Stimulated activated CD4-positive, alpha-beta T cell treated with anti-CD3 and anti-CD28 coated beads, Interleukin-12 subunit alpha, Interleukin-12 subunit beta, amount 100 ng/mL, for 48 hours (primary cell): Measurements from ENCODE around the gene FGD4.
"Not testable (repeated sequence)": the region's sequence is repeated elsewhere in the genome, so short reads cannot be mapped to it uniquely, and the experiment has no call there.

Experiments used
- DNase-seq, 3 donors: peaks; one replicate each; pipeline ENCODE4 v3.0.0-alpha.2; 2020; ENCODE audit warnings: low read depth in 2 of 3, low spot score in 1 of 3

Gene FGD4

DNA sequence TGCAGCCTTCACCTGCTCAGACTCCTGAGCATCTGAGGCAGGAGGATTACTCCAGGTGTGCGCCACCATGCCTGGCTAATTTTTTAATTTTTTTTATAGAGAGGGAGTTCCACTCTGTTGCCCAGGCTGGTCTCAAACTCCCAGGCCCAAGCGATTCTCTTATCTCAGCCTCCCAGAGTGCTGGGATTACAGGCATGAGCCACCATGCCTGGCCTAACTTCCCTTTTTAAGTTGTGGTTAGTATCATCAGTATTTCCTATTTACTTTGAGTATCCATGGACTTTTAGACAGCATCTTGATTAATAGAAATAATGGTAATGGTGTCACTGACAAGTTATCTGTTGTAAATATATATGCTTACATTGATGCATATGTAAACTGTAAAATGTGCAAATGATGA lies 116.9 kb downstream of the FGD4 start:
- no peak for DNase-seq

DNA sequence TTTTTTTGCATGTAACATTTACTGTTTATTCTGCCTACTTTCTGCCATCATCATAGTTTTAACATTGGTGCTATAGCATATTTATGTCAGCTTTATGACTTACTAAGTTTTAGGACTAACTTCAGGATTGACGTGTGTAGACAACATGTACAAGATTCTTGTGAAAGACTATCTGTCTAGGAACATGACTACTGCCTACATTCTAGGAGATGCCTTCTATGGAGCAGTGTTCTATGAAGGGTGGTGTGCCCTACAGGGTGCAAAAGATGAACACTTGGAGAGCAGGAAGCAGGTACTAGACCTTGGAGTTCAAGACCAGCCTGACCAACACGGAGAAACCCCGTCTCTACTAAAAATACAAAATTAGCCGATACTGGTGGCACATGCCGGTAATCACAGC lies 118.6 kb downstream of the FGD4 start:
- no peak for DNase-seq

DNA sequence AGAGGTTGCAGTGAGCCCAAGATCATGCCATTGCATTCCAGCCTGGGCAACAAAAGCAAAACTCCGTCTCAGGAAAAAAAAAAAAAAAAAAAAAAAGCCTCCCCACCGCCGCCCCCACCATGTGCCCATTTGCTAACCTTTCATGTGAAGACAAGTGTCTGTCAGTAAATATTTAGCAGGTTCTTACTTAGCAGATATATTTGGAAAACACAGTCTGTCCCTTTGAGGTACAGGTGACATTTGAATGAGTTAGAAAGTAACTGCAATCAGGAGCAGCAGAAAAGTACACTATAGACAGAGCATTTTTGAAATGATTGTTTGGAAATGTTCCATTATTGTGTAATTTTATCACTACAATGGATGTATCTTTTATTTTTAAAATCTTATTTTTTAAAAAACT lies 119.7 kb downstream of the FGD4 start:
- no peak for DNase-seq

DNA sequence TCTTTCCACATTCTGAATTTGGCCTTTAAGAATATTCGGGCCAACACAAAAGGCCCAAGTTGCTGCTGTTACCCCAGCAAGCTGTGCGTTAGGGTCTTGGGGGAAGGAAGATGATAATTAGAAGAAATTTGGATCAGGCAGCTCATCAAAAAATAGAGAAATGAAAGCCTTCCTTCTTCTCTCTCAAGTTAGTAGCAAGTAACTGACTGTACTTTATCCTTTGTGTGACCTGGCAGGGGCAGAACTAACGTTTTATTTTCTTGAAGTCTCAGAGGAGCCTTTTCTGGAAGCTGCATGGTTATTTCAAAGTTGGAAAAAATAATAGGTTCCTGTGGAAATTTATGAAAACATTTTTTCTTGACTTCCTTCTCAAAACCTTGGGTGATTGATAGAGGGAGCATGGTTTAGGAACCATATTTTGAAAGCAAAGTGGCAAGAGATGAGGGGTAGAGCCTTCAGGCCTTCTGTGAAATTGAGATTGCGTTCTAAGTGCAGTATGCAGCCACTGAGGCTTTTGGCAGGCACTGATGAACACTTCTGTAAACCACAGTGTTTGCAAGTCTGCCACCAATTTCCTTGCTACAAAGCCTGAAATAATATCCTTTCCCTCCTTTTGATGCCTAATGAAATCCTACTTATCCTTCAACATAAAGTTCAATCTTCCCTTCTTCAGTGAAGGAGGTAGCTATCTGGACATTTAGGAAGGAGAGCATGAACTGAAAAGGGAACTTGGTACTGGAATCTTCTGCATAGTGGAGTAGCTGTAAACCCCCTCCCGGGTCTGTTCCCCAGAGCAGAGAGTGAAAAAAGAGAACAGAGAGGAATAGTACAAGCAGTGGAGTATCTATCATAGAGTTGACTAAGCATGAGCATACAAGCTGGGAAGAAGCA lies 123.2 kb downstream of the FGD4 start:
- no peak for DNase-seq

DNA sequence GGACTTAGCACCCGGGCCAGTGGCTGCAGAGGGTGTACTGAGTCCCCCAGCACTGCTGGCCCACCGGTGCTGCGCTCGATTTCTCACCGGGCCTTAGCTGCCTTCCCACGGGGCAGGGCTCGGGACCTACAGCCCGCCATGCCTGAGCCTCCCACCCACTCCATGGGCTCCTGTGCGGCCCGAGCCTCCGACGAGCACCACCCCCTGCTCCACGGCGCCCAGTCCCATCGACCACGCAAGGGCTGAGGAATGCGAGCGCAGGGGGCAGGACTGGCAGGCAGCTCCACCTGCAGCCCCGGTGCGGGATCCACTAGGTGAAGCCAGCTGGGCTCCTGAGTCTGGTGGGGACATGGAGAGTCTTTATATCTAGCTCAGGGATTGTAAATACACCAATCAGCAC lies 126.4 kb downstream of the FGD4 start:
- DNase-seq, result not testable (repeated sequence)

DNA sequence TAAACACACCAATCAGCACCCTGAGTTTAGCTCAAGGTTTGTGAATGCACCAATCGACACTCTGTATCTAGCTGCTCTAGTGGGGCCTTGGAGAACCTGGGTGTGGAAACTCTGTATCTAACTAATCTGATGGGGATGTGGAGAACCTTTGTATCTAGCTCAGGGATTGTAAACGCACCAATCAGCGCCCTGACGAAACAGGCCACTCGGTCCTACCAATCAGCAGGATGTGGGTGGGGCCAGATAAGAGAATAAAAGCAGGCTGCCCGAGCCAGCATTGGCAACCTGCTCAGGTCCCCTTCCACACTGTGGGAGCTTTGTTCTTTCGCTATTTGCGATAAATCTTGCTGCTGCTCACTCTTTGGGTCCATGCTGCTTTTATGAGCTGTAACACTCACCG lies 127.0 kb downstream of the FGD4 start:
- not testable (repeated sequence) for DNase-seq

DNA sequence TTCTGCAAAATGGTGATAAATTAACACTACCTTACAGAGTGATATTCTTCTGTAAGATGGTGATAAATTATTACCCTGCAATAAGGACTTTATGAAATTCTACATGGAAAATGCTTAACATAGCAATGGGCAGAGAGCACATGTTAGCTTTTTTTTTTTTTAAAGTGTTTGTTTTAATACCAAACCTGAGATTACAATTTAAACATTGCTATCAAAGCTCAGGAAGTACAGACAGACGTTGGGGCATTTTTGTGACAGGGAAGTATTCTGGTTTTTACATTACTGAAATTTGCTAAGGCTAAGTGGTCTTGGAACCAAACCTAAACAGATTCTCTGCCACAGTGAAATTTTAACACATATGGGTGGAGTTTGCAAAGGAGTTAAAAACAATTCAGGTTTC lies 133.1 kb downstream of the FGD4 start:
- DNase-seq, result no peak

DNA sequence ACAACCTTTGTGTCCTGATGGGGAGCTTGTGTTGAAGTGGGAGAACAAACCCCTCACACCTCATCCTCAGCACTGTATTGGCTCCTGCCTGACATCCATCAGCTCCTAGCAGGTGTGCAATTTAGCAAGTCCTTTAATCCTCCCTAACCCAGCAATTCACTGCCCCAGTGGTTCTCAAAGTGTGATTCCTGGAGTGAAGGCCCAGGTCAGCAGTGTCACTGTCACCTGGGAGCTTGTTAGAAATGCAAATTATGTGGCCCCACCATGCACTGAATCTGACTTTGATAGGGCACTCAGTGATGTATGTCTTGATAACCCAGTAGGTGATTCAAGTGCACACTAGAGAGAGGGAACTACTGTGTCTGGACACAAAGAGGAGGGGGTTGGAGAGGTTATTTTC lies 133.6 kb downstream of the FGD4 start:
- DNase-seq, result no peak

DNA sequence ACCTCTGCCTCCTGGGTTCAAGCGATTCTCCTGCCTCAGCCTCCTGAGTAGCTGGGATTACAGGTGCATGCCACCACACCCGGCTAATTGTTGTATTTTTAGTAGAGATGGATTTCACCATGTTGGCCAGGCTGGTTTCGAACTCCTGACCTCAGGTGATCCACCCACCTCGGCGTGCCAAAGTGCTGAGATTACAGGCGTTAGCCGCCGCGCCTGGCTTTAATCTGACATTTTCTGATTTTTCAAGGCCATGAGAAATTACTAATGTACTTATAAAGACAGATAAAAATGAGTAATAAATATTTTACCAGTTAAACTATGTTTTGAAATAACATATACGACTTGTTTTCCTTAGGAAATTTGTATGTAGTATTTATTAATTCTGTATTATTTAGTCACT lies 134.1 kb downstream of the FGD4 start:
- DNase-seq, result not testable (repeated sequence)

DNA sequence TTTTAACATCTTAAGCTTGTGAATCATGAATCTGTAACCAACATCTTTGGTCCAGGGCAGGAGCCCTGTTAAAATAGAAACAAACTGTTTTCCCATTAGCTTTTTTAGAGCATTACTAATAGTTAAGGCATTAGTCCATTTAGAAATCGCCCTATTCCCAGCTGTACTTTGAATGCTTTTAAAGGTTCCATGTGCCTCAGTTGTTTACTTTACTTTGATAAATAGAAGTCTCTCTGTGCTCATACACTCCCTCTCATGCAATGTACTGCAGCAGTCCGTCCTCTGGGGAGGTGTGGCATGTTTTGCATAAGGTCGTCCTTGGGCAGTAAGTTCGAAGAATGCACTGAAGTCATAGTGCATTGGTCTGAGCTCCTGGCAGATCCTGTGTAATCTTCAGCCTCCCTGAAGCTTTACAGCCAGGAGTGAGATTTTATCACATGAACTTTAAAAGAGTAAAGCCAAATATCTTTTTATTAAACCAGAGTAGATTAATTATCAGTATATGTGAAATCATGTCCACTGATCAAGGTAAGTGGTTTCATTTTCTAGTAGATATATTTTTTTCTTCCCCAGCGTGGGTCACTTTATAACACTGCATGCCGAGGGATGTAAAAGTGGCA lies 134.7 kb downstream of the FGD4 start:
- no peak for DNase-seq

DNA sequence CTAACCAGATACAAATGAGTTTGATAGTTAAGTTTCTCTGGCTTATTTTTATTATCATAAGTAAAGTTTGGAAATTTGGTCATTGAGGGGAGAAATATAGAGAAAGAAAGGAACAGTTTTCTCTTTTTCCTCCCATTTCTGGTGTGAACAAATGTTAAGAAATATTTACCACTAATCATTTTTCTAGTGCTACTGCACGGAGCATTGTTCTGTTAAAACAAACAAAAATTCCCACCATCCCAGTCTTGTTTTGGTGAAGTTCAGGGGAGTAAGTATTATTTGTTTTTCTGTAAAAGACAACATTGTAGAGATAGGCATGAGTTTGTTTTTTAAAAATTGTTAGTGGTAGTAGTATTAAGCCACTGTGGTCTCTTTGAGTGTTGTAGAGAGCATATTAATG lies 135.3 kb downstream of the FGD4 start:
- no peak for DNase-seq

DNA sequence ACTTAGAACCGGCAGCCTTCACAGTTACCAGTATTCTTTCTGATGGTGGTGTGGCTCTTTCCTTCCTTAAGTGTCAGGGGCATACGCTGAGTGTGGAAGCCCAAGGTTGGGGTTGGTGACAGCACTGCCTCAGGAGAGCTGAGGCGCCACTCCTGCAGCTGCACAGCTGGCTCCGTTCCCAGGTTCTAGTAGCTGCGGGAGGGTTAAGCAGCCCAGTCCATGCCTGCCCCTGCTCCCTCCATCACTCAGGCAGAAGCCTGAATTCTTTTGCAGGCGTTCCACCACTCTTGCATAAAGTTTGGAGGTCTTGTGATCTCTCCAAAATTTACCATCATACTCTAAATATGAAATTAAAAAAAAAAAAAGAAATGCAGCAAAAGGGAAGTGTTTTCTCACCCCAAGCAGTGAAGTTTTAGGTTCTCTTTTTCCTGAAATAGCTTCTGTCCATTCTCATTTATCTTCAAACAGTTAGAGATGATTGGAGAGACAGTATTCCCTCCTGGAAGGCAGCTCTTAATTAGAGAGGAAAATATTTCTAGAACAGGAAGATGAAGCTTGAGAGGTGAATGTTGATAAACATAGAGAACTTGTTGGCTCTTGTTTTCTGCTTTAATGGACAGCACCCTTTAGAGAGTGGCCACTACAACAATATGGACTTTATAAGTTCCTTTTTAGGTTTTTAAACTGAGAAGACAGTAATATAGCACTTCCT lies 136.1 kb downstream of the FGD4 start:
- no peak for DNase-seq

DNA sequence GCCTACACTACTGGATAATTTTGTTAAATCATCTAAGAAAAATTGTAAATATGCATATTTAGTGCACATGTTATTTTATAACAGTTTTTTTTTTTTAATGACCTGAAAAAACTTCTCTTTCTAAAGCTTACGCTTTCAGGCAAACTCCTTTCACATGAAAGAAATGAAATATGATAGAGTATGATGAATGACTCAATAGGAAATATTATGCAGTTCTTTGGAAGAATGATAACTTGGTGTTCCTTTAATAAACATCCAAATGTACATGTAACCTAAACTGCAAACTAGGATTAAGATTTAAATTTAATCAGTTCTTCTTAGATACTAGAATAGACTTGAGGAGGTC lies 136.6 kb downstream of the FGD4 start:
- DNase-seq, result no peak

DNA sequence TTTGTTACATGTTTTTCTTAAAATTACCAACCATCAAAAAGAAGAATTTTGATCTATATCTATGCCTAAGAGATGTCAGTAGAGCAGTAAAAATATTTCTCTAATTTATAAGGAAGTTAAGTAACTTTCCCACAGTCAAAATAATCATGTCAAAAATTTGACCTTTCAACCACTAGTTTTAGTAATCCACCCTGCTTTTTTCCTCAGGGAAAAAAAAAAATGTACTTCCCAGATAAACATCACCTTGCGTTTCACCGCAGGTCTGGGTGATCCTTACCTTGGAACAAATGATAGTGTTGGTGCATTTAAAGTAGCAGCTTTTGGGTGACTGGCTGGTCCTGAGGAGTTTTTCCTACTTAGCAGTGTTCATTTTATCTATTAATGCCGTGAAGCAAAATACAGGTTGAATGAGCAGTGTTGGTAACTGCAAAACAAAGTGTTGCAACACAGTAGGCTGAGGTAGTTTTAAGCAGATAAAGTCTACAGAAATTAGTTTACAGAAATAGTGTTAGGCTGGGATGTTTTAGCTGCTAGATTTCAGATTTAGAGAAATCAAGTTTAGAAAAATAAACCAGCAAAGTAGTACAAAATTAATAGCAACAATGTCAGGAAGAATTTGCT lies 142.5 kb downstream of the FGD4 start:
- DNase-seq, result no peak

DNA sequence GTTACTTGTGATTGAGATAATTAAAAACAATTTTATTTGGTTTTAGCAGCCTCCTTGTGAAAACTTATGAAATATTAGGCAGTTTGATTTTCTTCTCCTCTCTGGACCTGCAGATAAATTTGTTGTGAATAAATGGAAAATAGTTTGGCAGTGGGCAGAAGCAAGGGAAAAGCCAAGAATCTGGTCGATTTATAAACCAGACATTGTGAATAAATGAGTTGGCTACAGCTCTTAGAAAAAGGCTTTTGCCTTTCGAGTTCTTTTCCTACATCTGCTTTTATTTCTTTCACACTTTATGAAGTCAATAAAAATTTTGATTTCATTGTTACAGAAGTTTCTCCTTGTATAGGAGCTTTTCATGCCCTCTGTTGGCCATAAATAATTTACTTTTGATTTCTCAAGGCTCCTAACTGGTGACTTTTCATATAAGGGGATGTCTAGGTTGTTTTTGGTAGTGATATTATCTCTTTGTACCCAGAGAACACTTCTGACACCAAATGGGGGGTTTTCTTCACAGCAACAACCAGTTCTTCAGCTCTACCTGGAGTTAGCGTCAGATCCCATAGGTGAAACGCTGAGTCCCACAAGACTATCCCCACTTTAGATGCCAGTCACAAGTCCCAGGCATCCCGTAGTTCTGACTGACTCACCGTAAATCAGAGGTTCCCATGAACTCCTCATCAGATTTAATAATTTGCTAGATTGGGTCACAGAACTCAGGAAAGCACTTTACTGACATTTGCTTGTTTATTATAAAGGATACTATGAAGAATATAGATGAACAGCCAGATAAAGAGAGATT lies 143.3 kb downstream of the FGD4 start:
- DNase-seq, result no peak

DNA sequence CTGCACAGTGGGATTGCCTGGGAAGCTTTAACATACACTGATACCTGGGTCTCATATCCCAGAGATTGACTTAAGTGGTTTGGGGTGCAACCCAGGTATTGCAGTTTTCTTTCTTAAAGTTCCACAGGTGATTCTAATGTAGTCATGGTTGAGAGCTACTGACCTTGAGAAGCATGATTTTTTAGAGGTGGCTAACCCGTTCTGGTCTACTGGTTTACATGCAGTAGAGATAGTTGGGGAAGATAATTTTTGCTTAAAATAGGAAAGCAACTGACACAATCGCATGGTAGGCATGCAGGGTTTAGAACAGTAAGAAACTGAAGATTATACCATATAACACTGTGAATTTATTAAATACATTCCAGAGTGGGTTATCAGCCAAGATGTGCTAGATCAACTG lies 145.5 kb downstream of the FGD4 start:
- no peak for DNase-seq

DNA sequence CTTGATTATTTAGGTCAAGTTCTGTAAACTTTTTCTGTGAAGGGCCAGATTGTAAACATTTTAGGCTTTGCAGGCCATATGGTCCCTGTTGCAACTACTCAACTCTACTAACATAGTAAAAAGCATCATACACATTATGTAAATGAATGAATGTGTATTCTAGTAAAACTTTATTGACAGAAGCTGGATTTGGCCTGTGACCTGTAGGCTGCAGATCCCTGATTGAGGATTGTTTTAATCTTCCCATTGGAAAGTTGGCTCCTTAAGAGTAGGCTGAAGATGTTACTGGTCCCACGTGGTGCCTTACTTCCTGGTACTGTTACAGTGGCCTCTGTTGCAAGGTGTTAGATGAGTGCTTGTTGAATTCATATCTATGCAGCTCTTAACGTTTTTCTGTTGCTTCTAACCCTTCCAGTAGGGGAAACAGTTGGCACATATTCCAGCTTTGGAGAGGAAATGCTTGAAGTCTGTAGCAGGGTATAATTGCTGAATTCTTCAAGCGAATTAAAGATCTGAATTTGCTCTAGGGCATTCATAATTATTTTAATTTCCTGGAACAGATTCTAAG lies 146.1 kb downstream of the FGD4 start:
- no peak for DNase-seq

DNA sequence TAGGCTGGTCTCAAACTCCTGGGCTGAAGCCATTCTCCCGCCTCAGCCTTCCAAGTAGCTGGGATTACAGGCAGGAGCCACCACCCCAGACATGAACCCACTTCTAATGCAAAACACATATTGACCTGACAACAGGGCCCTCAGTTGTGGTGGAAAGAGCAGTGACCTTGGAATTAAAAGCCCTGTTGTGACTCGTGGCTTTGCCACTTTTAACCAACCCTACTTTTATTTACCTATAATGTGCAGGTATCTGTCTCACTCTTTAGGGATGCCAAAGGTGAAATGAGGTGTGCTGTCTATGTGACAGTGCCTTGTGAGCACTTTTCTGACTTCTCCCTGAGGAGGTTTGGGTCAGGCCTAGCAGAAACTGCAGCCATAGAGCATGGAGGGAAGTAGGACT lies 146.9 kb downstream of the FGD4 start:
- DNase-seq, result no peak

DNA sequence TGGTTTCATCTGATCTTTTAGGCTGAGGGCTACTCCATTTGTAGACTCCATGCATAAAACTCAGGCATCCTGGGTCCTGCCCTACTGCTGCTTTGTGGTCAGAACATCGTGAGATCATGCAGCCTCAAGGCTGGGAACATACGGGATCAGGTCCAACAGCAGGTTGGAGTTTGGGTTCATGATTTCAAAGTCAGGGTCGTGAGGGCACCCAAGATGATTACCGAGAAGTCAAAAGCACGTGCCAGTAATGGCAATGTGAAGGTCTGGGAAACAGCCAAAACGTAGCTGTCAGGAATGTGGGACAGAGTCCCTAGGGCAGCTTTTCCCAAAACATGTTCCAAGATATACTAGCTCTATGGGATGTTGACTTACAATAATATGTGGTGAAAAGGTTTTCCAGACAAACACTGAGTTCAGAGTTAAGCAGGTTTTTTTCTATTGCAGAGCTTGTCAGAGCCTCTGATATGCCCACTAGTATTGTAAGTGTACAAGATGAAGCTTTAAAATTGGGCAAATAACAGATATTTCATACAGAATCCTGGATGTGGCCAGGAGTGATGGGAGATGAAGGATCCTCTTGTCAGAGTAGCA lies 149.4 kb downstream of the FGD4 start:
- DNase-seq, result no peak

DNA sequence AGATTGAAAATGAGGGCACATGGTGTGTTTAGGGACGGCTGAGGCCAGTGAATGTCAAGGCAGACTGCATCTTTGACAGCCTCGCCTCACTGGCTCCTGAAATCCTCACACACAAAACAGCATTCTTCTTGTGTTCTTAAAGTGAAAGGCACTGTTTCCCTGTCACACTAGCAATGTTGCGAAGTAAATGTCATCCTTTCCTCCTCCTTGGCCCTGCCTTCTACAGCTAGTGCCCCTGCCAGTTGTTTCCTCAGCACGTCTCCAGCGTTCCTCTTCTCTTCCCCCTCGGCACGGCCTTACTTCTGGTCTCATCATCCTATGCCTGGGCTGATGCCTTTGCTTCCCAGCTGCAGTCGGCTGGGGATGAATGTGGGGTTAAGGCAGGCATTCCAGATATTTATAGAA lies 150.3 kb downstream of the FGD4 start:
- no peak for DNase-seq
